Measurements from ENCODE around the gene SNX5. TPM values are rescaled to one million over a fixed set of nuclear protein-coding genes. Genes with fewer than 3 reads are reported as not detected.
A peak's percentile ranks its signal among the peaks of the same experiment; 100 is the strongest.

Gene SNX5
- total and polyA plus RNA-seq, 9 of the 15 experiments (the other 6 are each of a cell fraction or from before 2014, with no cell fraction given): 53.5 to 276 (median 160) TPM

DNA sequence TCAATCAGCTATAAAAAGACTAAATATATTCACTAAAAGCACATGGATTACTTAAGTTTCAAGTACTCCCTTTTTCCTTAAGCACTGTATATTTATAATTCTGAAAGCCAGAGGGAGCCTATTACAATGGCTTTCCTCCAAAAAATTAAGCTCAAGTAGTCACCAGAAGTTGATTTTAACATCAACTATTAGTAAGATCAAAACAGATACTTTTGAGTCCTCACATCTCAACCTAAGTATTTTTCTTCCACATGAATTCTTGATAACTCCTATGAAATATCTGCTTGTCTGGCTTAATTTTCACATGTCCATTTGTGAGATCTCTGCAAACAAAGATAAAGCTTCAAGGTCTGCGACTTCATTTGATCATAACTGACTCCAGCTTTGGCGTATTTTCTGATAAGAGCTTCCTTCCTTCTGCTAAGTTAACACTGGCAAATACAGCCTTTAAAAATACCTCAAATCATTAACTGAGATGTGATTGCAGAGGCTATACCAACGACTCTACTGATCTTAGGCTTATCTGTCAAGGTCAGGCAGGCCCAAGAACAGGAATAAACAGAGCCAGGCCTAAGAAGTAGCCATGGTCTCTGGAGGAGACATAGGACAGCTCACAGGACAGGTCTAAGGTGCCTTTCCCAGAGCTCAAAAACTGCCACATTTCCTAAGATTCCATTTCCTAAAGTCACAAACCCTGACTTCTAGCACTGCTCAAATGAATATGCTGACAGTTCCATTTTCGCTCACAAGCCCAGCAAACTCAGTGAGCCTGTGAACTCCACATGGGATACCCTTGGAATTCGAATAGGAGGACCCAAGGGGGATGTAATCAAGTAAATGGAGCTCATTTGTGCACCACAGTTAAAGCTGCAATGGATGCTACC lies 10.0 kb downstream of the SNX5 start (continued):
- TF ChIP-seq, protein P1, sequence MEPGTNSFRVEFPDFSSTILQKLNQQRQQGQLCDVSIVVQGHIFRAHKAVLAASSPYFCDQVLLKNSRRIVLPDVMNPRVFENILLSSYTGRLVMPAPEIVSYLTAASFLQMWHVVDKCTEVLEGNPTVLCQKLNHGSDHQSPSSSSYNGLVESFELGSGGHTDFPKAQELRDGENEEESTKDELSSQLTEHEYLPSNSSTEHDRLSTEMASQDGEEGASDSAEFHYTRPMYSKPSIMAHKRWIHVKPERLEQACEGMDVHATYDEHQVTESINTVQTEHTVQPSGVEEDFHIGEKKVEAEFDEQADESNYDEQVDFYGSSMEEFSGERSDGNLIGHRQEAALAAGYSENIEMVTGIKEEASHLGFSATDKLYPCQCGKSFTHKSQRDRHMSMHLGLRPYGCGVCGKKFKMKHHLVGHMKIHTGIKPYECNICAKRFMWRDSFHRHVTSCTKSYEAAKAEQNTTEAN (CRISPR knock-in tag; IDR thresholded peaks at IDR 0.05): no peak
- TF ChIP-seq NCOA6 (IDR thresholded peaks at IDR 0.05) (no peak), IFI16 (CRISPR knock-in tag; IDR thresholded peaks at IDR 0.05) (no peak), HNRNPH1 (optimal IDR thresholded peaks at IDR 0.05; ENCODE audit: low read depth, low read length) (no peak), RUNX1 (IDR thresholded peaks at IDR 0.05; ENCODE audit: low read depth) (no peak), MTA2 (IDR thresholded peaks at IDR 0.05; ENCODE audit: low read depth) (peak; percentile 70), SRSF1 (IDR thresholded peaks at IDR 0.05; ENCODE audit: low read depth, low read length) (no peak), SMAD1 (IDR thresholded peaks at IDR 0.05; ENCODE audit: low read depth, low read length, partially characterized antibody) (peak; percentile 40), ETS2 (tag; IDR thresholded peaks at IDR 0.05; ENCODE audit: borderline replicate concordance, poor library complexity, severe bottlenecking) (no peak), RNF2 (IDR thresholded peaks at IDR 0.05) (peak; percentile 87), ZFP30 (CRISPR knock-in tag; IDR thresholded peaks at IDR 0.05; ENCODE audit: borderline replicate concordance) (no peak), MED1 (CRISPR knock-in tag; IDR thresholded peaks at IDR 0.05; ENCODE audit: borderline replicate concordance) (no peak), NFE2 (IDR thresholded peaks at IDR 0.05; ENCODE audit: low read depth) (0 out of 2 replicates have a peak, but pooled peaks have one; percentile 14), NBN (IDR thresholded peaks at IDR 0.05; ENCODE audit: low read depth) (0 out of 2 replicates have a peak, but pooled peaks have one; percentile 57), CBX8 (IDR thresholded peaks at IDR 0.05; ENCODE audit: borderline replicate concordance, extremely low read depth, low read depth, low read length, poor library complexity, severe bottlenecking) (no peak)
- TF ChIP-seq, protein P2, sequence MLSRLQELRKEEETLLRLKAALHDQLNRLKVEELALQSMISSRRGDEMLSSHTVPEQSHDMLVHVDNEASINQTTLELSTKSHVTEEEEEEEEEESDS (CRISPR knock-in tag; IDR thresholded peaks at IDR 0.05): no peak
- TF ChIP-seq, protein P3, sequence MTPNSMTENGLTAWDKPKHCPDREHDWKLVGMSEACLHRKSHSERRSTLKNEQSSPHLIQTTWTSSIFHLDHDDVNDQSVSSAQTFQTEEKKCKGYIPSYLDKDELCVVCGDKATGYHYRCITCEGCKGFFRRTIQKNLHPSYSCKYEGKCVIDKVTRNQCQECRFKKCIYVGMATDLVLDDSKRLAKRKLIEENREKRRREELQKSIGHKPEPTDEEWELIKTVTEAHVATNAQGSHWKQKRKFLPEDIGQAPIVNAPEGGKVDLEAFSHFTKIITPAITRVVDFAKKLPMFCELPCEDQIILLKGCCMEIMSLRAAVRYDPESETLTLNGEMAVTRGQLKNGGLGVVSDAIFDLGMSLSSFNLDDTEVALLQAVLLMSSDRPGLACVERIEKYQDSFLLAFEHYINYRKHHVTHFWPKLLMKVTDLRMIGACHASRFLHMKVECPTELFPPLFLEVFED (CRISPR knock-in tag; conservative IDR thresholded peaks at IDR 0.05): no peak
- TF ChIP-seq, protein P4, sequence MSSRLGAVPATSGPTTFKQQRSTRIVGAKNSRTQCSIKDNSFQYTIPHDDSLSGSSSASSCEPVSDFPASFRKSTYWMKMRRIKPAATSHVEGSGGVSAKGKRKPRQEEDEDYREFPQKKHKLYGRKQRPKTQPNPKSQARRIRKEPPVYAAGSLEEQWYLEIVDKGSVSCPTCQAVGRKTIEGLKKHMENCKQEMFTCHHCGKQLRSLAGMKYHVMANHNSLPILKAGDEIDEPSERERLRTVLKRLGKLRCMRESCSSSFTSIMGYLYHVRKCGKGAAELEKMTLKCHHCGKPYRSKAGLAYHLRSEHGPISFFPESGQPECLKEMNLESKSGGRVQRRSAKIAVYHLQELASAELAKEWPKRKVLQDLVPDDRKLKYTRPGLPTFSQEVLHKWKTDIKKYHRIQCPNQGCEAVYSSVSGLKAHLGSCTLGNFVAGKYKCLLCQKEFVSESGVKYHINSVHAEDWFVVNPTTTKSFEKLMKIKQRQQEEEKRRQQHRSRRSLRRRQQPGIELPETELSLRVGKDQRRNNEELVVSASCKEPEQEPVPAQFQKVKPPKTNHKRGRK (tag; IDR thresholded peaks at IDR 0.05): no peak
- TF ChIP-seq, protein P5, sequence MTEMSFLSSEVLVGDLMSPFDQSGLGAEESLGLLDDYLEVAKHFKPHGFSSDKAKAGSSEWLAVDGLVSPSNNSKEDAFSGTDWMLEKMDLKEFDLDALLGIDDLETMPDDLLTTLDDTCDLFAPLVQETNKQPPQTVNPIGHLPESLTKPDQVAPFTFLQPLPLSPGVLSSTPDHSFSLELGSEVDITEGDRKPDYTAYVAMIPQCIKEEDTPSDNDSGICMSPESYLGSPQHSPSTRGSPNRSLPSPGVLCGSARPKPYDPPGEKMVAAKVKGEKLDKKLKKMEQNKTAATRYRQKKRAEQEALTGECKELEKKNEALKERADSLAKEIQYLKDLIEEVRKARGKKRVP (CRISPR knock-in tag; IDR thresholded peaks at IDR 0.05): no peak
- TF ChIP-seq, protein P6, sequence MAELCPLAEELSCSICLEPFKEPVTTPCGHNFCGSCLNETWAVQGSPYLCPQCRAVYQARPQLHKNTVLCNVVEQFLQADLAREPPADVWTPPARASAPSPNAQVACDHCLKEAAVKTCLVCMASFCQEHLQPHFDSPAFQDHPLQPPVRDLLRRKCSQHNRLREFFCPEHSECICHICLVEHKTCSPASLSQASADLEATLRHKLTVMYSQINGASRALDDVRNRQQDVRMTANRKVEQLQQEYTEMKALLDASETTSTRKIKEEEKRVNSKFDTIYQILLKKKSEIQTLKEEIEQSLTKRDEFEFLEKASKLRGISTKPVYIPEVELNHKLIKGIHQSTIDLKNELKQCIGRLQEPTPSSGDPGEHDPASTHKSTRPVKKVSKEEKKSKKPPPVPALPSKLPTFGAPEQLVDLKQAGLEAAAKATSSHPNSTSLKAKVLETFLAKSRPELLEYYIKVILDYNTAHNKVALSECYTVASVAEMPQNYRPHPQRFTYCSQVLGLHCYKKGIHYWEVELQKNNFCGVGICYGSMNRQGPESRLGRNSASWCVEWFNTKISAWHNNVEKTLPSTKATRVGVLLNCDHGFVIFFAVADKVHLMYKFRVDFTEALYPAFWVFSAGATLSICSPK (IDR thresholded peaks at IDR 0.05; ENCODE audit: borderline replicate concordance): no peak

Measured in K562 (cell line).